RWPE2 (cell line): Measurements from ENCODE around the gene BLOC1S2.
"Not testable (repeated sequence)": the region's sequence is repeated elsewhere in the genome, so short reads cannot be mapped to it uniquely, and the experiment has no call there.

Source experiments
- ATAC-seq: fragments of 200-7000 bp; cut with Tn5 transposase; 3 replicates; pipeline ENCODE4 v1.9.1; 2021; ENCODE audit warnings: low read depth
- DNase-seq: peaks from one replicate; pipeline ENCODE4 v3.0.0-alpha.2; 2020; ENCODE audit warnings: low spot score
- H3K27ac ChIP-seq: fragments of 450-650 bp; 2 replicates; pipeline ENCODE4 v1.5.1; 2017; ENCODE audit warnings: mild to moderate bottlenecking; ENCODE audit not compliant: poor library complexity, severe bottlenecking
- H3K27me3 ChIP-seq: fragments of 250-450 bp; sonication (Bioruptor Pico); 2 replicates; pipeline ENCODE4 v1.5.1; 2021; ENCODE audit warnings: mild to moderate bottlenecking, moderate library complexity; ENCODE audit not compliant: insufficient read depth, poor library complexity, severe bottlenecking
- H3K36me3 ChIP-seq: fragments of 250-450 bp; sonication (Bioruptor Pico); 2 replicates; pipeline ENCODE4 v1.5.1; 2020; ENCODE audit warnings: low read depth, mild to moderate bottlenecking, moderate library complexity
- H3K4me1 ChIP-seq: fragments of 250-450 bp; sonication (Bioruptor Pico); 2 replicates; pipeline ENCODE4 v1.5.1; 2021; ENCODE audit warnings: mild to moderate bottlenecking, moderate library complexity; ENCODE audit not compliant: insufficient read depth, poor library complexity, severe bottlenecking
- H3K4me3 ChIP-seq: fragments of 250-450 bp; sonication (Bioruptor Pico); 2 replicates; pipeline ENCODE4 v1.5.1; 2021; ENCODE audit warnings: mild to moderate bottlenecking, moderate library complexity; ENCODE audit not compliant: severe bottlenecking
- H3K9me3 ChIP-seq: fragments of 250-450 bp; sonication (Bioruptor Pico); 2 replicates; pipeline ENCODE4 v1.5.1; 2021; ENCODE audit warnings: mild to moderate bottlenecking, moderate library complexity; ENCODE audit not compliant: severe bottlenecking
- TF ChIP-seq, protein P1 (sequence below): fragments of 450-650 bp; IDR thresholded peaks from one replicate; pipeline ENCODE4 v1.5.1; 2017; ENCODE audit warnings: mild to moderate bottlenecking, moderate library complexity; ENCODE audit not compliant: poor library complexity, severe bottlenecking

BLOC1S2 gene

DNA sequence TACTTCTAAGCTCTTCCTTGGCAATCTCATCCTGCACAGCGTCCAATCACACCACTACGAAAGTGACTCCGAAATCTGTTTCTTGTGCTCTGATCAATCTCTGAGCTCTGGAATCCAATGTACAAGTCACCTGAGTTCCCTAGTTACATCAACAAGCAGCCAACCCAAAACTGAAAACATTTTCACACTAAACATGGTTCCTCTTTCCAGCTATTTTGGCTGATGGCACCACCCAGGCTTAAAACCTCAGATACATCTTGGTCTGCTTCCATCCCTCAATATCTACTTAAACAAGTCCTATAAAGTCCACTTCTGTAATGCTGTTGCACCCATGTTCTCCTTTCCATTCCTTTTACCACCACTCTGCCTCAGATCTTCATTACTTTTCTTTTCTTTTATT lies 3.6 kb downstream of the BLOC1S2 start:
- DNase-seq, result no peak
- ATAC-seq, result no peak
- Histone ChIP-seq H3K36me3 (peaks cover 61% of the 10 kb centered on the region), H3K4me1 (peaks cover 8% of the 10 kb centered on the region), H3K4me3 (no peak overlapping the region), H3K27ac (no peak overlapping the region), H3K27me3 (no peaks in the 10 kb centered on the region), H3K9me3 (no peaks in the 10 kb centered on the region)
- TF ChIP-seq, protein P1, sequence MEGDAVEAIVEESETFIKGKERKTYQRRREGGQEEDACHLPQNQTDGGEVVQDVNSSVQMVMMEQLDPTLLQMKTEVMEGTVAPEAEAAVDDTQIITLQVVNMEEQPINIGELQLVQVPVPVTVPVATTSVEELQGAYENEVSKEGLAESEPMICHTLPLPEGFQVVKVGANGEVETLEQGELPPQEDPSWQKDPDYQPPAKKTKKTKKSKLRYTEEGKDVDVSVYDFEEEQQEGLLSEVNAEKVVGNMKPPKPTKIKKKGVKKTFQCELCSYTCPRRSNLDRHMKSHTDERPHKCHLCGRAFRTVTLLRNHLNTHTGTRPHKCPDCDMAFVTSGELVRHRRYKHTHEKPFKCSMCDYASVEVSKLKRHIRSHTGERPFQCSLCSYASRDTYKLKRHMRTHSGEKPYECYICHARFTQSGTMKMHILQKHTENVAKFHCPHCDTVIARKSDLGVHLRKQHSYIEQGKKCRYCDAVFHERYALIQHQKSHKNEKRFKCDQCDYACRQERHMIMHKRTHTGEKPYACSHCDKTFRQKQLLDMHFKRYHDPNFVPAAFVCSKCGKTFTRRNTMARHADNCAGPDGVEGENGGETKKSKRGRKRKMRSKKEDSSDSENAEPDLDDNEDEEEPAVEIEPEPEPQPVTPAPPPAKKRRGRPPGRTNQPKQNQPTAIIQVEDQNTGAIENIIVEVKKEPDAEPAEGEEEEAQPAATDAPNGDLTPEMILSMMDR, result no peak

DNA sequence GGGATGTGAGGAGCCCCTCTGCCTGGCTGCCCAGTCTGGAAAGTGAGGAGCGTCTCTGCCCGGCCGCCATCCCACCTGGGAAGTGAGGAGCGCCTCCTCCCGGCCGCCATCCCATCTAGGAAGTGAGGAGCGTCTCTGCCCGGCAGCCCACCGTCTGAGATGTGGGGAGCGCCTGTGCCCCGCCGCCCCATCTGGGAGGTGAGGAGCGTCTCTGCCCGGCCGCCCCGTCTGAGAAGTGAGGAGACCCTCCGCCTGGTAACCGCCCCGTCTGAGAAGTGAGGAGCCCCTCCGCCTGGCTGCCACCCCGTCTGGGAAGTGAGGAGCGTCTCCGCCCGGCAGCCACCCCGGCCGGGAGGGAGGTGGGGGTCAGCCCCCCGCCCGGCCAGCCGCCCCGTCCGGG lies 9.5 kb downstream of the BLOC1S2 start:
- H3K27me3 ChIP-seq, ATAC-seq, H3K4me3 ChIP-seq, H3K4me1 ChIP-seq, H3K9me3 ChIP-seq, H3K27ac ChIP-seq, DNase-seq: not testable (repeated sequence)
- H3K36me3 ChIP-seq, result peaks cover 48% of the 10 kb centered on the region

DNA sequence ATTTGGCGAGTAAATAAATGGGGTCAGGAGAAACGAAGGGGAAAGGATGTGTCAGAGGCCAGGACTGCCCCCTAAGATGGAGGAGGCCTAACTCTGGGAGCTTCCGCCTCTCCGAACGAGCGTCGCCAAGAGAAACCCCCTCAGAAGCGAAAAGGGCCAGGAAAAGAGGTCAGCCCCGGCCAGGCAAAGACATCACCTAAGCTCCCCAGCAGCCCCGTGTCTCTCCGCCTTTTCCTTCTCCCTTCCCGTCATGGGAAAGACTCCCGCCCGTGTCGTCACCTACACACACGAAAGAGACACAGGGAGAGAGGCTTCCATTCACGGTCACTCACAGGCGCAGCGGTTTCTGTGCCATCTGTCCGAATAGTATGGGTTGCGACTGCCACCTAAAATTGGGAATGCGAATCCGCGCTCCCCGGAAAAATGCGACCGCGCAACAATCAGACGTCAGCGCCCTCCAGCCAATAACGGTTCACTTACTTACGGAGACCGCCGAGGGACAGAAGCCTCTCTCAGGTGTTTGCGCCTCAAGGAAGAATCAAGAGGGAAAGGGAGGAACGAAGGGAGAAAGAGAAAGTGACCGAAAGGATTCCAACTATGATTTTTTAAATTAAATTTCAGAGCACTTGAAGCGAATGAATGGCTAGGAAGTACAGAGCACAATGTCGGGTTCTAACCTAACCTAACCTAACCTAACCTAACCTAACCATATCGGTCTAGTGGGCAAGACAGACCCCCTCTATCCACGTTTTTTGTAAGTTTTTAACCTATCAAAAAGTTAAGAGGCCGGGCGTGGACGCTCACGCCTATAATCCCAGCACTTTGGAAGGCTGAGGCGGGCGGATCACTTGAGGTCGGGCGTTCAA lies 19.0 kb downstream of the BLOC1S2 start, which contains the start of gene CWF19L1:
CWF19L1 (minus strand) TSS at position 400 of the 866 bp plus-strand sequence; CDS start at position 355, 45 bp downstream.
- Histone ChIP-seq H3K4me1 (no peaks in the 10 kb centered on the region), H3K9me3 (no peaks in the 10 kb centered on the region), H3K27ac (peak within 1 kb of the TSS; percentile 45), H3K4me3 (peak within 1 kb of the TSS; percentile 94), H3K27me3 (no peaks in the 10 kb centered on the region), H3K36me3 (0 out of 2 replicates have a peak, but pooled peaks cover 3% of the 10 kb centered on the region)
- ATAC-seq (peak; percentile 94), DNase-seq (peak; percentile 79)
- TF ChIP-seq, protein P1, result no peak

DNA sequence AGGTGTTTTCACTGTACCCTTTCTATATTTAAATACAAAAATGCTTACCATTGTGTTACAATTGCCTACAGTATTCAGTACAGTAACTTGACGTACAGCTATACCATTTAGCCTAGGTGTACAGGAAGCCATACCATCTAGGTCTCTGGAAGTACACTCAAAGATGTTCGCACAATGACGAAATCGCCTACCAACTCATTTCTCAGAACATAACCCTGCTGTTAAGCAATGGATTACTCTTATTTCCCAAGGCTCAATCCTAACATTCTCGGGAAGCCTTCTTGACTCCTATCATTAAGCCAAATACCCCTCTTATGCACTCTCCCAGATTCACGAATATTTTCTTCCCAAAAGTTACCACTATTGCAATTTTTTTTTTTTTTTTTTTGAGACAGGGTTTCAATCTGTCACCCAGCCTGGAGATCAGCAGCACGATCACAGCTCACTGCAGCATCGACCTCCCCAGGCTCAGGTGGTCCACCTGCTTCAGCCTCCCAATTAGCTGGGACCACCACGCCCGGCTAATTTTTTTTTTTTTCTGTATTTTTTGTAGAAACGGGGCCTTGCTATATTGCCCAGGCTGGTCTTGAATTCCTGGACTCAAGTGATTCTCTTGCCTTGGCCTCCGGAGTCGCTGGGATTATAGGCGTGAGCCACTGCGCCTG lies 20.5 kb downstream of the BLOC1S2 start:
- H3K27me3 ChIP-seq, result no peaks in the 10 kb centered on the region
- ATAC-seq, result no peak
- no peaks in the 10 kb centered on the region for H3K4me1 ChIP-seq
- H3K36me3 ChIP-seq, result peaks cover 13% of the 10 kb centered on the region
- H3K27ac ChIP-seq, result no peak overlapping the region
- H3K9me3 ChIP-seq, result no peaks in the 10 kb centered on the region
- peak overlapping the region; percentile 94 for H3K4me3 ChIP-seq
- DNase-seq, result no peak
- TF ChIP-seq, protein P1, result no peak

DNA sequence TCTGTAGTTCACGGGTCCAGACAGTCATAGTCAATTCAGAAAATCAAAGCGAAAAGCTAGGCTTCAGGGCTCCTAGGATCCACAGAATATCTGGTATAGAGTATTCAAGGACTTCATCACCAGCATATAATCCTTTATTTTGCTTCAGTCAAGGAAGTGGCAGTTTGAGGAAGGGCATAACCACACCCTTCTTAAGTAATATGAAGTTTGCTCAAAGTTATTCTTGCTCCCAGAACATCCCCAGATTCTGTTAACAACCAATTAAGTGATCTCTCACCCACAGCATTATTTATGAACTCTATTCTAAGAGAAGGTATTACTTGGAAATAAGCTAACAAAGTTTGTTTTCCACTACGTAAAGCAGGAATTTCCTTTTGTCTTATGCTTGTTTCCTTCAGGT lies 32.3 kb downstream of the BLOC1S2 start:
- DNase-seq (no peak), ATAC-seq (no peak)
- Histone ChIP-seq H3K4me3 (no peak overlapping the region), H3K27me3 (no peaks in the 10 kb centered on the region), H3K9me3 (no peaks in the 10 kb centered on the region), H3K4me1 (no peaks in the 10 kb centered on the region), H3K36me3 (peaks cover 80% of the 10 kb centered on the region), H3K27ac (no peak overlapping the region)
- TF ChIP-seq, protein P1, result no peak
